ENCODE data around the gene MTHFS. TPM values are rescaled to one million over a fixed set of nuclear protein-coding genes. Genes with fewer than 3 reads are reported as not detected.

The MTHFS gene
- total and polyA plus RNA-seq, 7 donors = 6.9 to 59.9 (median 31.0) TPM

DNA sequence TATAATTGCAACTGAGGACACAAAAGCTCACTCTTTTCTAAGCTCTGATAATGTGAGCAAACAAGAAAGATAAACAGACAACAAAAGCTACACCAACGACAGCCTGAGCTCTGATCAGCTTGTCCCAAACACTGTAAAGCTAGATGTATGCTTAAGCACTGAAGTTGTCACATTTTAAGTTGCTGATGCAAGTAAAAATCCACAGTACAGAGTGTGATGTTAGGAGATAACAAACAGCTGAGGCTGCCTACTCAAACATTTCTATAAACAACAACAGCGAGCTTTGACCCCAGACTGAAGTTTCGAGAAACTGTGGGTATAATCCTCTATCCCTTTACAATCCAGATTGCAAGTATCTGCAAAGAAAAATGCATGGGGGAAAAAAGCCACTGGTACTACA, 10.7 kb downstream of the MTHFS start:
- intact Hi-C loops (cut with DNase I) = no loop called here
- no peak for DNase-seq
- H3K36me3 ChIP-seq = peaks cover 0 to 42% (median 9%) of the 10 kb centered on the region in 4 donors
- no peaks in the 10 kb centered on the region for H3K27me3 ChIP-seq
- H3K9me3 ChIP-seq = no peaks in the 10 kb centered on the region
- 63 to 80% methylated on average over 3 of the region's 3 CpGs for WGBS, 2 donors
- no peak overlapping the region for H3K4me3 ChIP-seq
- no peaks in the 10 kb centered on the region for H3K4me1 ChIP-seq
- TF ChIP-seq EP300 (IDR thresholded peaks at IDR 0.05) = no peak
- TF ChIP-seq, protein P1, sequence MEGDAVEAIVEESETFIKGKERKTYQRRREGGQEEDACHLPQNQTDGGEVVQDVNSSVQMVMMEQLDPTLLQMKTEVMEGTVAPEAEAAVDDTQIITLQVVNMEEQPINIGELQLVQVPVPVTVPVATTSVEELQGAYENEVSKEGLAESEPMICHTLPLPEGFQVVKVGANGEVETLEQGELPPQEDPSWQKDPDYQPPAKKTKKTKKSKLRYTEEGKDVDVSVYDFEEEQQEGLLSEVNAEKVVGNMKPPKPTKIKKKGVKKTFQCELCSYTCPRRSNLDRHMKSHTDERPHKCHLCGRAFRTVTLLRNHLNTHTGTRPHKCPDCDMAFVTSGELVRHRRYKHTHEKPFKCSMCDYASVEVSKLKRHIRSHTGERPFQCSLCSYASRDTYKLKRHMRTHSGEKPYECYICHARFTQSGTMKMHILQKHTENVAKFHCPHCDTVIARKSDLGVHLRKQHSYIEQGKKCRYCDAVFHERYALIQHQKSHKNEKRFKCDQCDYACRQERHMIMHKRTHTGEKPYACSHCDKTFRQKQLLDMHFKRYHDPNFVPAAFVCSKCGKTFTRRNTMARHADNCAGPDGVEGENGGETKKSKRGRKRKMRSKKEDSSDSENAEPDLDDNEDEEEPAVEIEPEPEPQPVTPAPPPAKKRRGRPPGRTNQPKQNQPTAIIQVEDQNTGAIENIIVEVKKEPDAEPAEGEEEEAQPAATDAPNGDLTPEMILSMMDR (IDR thresholded peaks at IDR 0.05) = no peak
- no peak for TF ChIP-seq POLR2A (IDR thresholded peaks at IDR 0.05)
- TF ChIP-seq POLR2AphosphoS5 (IDR thresholded peaks at IDR 0.05) = no peak
- H3K27ac ChIP-seq = no peak overlapping the region

DNA sequence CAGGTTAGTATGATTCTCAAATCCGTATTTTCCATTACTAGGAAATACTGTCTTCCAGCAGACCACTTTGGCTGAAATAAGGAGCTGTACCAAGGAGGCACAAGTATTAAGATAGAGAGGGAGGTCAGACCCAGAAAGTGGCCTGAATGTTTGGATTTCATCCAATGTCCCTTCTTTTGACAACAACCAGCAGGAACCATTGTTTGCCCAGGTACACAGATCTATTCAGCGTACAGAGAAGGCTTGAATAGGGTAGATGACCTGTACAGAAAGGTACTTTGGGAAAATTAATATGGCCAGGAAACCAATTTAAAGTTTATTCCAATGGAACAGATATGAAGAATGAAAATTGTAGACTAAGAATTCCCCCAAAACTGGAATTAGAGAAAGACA, 12.6 kb downstream of the MTHFS start:
- Histone ChIP-seq H3K27me3 (no peaks in the 10 kb centered on the region), H3K4me1 (no peaks in the 10 kb centered on the region), H3K36me3 (peaks cover 0 to 41% (median 9%) of the 10 kb centered on the region in 4 donors), H3K9me3 (peaks cover 0 to 4% (median 0%) of the 10 kb centered on the region in 4 donors), H3K27ac (no peak overlapping the region), H3K4me3 (no peak overlapping the region)
- DNase-seq = no peak
- WGBS, 2 donors = 96 to 98% methylated on average over 2 of the region's 2 CpGs
- intact Hi-C loops (cut with DNase I) = no loop called here
- TF ChIP-seq EP300 (IDR thresholded peaks at IDR 0.05) = no peak
- TF ChIP-seq, protein P1 (IDR thresholded peaks at IDR 0.05) = no peak
- no peak for TF ChIP-seq POLR2A (IDR thresholded peaks at IDR 0.05)

DNA sequence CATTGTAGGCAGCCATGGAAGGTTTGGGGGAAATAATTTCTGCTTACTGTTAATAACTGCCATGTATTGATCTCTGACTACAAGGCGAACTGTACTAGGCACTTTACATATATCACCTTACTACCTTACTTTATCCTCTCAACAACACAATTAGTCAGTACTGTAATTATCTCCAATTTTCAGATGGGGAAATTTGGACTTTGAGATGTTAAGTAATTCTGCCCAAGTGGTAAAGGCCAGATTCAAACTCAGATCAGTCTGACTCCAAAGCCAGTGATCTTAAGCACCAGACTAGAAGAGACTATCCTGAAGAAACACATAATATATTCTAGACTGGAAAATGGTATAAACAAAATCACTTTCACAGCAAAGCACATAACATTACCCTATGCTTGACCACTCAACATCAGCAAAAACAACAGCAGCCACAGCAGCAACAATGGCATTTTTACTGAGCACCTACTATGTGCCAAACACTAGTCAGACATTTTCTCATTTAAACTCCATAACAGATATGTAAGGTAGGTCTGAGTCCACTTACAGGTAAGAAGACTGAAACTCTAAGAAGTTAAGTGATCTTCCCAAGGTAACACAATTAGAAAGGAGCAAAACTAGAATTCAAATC, 13.1 kb downstream of the MTHFS start:
- Histone ChIP-seq H3K27ac (no peak overlapping the region), H3K4me3 (no peak overlapping the region), H3K4me1 (no peaks in the 10 kb centered on the region), H3K36me3 (peaks cover 0 to 36% (median 8%) of the 10 kb centered on the region in 4 donors), H3K27me3 (no peaks in the 10 kb centered on the region), H3K9me3 (peaks cover 0 to 4% (median under 1%) of the 10 kb centered on the region in 4 donors)
- WGBS, 2 donors = 98 to 100% methylated on average over 1 of the region's 1 CpG
- TF ChIP-seq EP300 (IDR thresholded peaks at IDR 0.05) = no peak
- TF ChIP-seq, protein P1 (IDR thresholded peaks at IDR 0.05) = no peak
- TF ChIP-seq POLR2AphosphoS5 (IDR thresholded peaks at IDR 0.05) = no peak
- TF ChIP-seq POLR2A (IDR thresholded peaks at IDR 0.05) = no peak
- intact Hi-C loops (cut with DNase I) = no loop called here
- no peak for DNase-seq

DNA sequence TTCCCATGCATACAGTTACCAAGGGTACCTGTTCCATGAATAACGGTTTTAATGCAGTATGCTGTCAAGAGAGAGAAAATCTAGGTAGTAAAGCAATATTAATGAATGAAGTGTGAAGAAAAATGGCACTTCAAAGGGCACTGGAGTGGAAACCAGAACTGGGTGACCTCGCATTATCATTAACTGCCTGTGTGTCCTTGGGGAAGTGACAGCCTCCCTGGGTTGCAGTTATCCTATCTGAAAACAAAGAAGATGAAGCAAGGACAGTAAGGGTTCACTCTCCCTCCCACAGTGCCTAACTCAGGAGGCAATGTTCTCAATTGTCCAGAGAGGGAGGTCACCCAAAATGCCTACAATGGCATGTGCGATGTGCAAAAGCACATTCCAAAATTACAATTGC, 15.1 kb downstream of the MTHFS start:
- peaks cover 7 to 16% (median 12%) of the 10 kb centered on the region in 4 donors for H3K9me3 ChIP-seq
- H3K36me3 ChIP-seq = peaks cover 0 to 39% (median 11%) of the 10 kb centered on the region in 4 donors
- H3K27ac ChIP-seq = no peak overlapping the region
- H3K4me1 ChIP-seq = no peaks in the 10 kb centered on the region
- H3K4me3 ChIP-seq = no peak overlapping the region
- intact Hi-C loops (cut with DNase I) = no loop called here
- TF ChIP-seq, protein P1 (IDR thresholded peaks at IDR 0.05) = no peak
- TF ChIP-seq POLR2AphosphoS5 (IDR thresholded peaks at IDR 0.05) (no peak), POLR2A (IDR thresholded peaks at IDR 0.05) (no peak), EP300 (IDR thresholded peaks at IDR 0.05) (no peak)
- no peak for DNase-seq
- no peaks in the 10 kb centered on the region for H3K27me3 ChIP-seq
- WGBS, 2 donors = 96% methylated on average over 3 of the region's 3 CpGs

DNA sequence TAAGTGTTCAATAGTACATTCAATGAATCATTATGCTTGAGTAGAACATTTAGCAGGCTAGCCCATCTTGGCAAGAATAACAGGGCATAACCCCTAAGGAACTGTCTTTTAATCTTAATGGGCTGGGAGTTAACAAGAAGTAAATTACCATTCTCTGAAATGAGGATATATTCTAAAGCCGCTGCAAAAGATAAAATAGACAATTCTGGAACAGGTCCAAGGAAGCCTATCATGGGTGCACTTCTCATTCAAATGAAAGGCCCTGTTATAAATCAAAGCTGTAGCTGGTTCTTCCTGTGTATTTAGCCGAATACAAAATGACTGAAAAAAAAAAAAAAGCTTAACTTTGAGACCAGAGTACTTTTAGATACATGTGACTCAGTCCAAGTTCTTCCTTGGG, 15.6 kb downstream of the MTHFS start:
- Histone ChIP-seq H3K9me3 (peaks cover 7 to 16% (median 12%) of the 10 kb centered on the region in 4 donors), H3K27ac (no peak overlapping the region), H3K4me1 (no peaks in the 10 kb centered on the region), H3K4me3 (no peak overlapping the region), H3K27me3 (no peaks in the 10 kb centered on the region), H3K36me3 (peaks cover 0 to 40% (median 11%) of the 10 kb centered on the region in 4 donors)
- TF ChIP-seq EP300 (IDR thresholded peaks at IDR 0.05) = no peak
- TF ChIP-seq POLR2AphosphoS5 (IDR thresholded peaks at IDR 0.05) = no peak
- TF ChIP-seq POLR2A (IDR thresholded peaks at IDR 0.05) = no peak
- intact Hi-C loops (cut with DNase I) = no loop called here
- WGBS, 2 donors = 82 to 85% methylated on average over 2 of the region's 2 CpGs
- no peak for DNase-seq
